CMK (cell line): ENCODE results near the gene TENM3.

Experiments
- DNase-seq: peaks from one replicate; pipeline ENCODE4 v3.0.0-alpha.2; 2010; ENCODE audit warnings: low read depth

The TENM3 gene

DNA sequence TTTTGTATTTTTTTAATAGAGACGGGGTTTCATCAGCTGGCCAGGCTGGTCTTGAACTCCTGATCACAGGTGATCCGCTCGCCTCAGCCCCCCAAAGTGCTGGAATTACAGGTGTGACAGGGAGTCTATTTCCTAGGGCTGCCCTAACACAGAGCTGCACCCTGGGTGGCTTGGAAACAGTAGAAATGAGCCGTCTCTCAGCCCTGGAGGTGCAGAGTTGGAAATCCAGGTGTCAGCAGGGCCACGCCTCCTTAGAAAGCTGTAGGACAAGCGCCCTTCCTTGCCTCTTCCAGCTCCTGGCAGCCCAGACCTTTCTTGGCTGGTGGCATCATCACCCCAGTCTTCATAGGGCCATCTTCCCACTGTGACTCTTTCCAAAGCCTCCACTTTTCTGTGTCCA is 602.4 kb downstream of the TENM3 start:
- DNase-seq = no peak

DNA sequence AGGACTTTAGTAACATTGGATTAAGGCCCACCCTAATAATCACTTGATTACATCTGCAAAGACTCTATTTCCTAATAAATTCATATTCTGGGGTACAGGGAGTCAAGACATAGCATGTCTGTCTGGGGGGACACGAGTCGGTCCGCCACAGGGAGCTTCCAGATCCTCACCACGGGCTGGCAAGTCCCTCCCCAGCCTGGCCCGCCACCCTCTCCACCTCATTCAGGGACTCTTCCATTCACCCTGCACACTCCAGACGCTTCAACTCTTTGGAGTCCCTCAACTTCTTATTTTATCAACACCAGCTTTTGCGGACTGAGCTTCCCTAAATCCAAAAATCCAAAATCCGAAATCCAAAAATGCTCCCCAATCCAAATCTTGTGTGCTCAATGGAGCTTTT is 602.8 kb downstream of the TENM3 start:
- no peak for DNase-seq

- DNase-seq = no peak
Measured at GRCh38 chr4:182847576-182848450, 604.6 kb downstream of the TENM3 start.

DNA sequence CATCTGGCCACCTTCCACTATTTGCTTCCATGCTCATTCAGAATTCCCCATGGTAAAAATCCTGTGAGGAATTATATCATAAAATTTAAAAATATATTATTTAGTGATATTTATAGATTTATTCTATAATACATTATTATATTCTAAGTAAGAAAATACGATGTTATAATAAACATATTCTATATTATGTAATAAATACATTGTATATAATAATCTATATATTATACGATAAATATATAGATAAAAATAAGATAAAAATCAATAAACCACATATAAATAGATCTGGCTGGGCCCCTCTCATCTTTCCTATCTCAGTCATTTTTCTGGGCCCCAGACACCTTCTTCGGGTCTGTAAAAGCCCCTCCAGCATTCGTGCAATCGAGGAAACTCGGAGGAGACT is 605.5 kb downstream of the TENM3 start:
- no peak for DNase-seq
